ENCODE measurements around the gene CYP2W1.

DNA sequence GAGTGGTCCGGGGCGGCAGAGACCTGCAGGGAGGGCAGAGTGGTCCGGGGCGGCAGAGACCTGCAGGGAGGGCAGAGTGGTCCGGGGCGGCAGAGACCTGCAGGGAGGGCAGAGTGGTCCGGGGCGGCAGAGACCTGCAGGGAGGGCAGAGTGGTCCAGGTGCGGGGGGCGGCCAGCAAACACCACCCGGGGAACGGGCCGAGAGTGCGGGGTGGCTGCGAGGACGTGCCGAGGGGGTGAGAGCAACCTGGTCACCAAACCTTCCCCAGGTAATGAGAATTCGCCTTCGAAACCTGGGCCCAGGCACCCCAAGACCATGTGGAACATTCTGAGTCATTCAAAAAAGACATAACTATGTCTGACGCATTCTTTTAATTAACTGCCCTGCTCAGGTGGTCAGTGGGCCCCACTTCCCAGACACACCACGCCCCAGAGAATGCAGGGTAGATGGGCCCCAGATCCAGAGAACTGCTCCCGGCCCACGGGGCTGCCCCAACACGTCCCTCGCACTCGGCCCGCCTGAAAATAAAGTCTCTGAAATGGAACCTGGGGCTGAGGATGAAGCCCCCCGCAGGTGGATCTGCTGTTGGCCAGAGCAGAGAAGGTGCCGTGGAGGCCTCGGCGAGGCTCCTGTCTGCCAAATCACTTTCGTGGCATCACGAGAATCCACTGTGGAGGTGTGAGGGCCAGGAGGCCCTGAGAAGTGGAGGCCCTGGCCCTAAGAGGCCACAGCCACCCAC is 48.9 kb downstream of the CYP2W1 start:
- TF ChIP-seq, protein P1, sequence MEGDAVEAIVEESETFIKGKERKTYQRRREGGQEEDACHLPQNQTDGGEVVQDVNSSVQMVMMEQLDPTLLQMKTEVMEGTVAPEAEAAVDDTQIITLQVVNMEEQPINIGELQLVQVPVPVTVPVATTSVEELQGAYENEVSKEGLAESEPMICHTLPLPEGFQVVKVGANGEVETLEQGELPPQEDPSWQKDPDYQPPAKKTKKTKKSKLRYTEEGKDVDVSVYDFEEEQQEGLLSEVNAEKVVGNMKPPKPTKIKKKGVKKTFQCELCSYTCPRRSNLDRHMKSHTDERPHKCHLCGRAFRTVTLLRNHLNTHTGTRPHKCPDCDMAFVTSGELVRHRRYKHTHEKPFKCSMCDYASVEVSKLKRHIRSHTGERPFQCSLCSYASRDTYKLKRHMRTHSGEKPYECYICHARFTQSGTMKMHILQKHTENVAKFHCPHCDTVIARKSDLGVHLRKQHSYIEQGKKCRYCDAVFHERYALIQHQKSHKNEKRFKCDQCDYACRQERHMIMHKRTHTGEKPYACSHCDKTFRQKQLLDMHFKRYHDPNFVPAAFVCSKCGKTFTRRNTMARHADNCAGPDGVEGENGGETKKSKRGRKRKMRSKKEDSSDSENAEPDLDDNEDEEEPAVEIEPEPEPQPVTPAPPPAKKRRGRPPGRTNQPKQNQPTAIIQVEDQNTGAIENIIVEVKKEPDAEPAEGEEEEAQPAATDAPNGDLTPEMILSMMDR (IDR thresholded peaks at IDR 0.05) = no peak
- TF ChIP-seq POLR2A (IDR thresholded peaks at IDR 0.05) (no peak), POLR2AphosphoS5 (IDR thresholded peaks at IDR 0.05) (no peak), EP300 (IDR thresholded peaks at IDR 0.05) (no peak)

All from gastroesophageal sphincter (tissue), 3 donors.